Epithelial cell of alveolus of lung (primary cell): Measurements from ENCODE around the gene SCAMP5. TPM values are rescaled to one million over a fixed set of nuclear protein-coding genes. Genes with fewer than 3 reads are reported as not detected.

Experiments used
- total RNA-seq: library from RNA; depleted of rRNA; stranded (reverse); fragments of >200 nt; gene quantifications from 2 replicates; pipeline ENCODE4 v1.2.1, GENCODE V29; 2015

The SCAMP5 gene, protein sequence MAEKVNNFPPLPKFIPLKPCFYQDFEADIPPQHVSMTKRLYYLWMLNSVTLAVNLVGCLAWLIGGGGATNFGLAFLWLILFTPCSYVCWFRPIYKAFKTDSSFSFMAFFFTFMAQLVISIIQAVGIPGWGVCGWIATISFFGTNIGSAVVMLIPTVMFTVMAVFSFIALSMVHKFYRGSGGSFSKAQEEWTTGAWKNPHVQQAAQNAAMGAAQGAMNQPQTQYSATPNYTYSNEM
- total RNA-seq = 1.4 and 5.0 TPM in 2 replicates

DNA sequence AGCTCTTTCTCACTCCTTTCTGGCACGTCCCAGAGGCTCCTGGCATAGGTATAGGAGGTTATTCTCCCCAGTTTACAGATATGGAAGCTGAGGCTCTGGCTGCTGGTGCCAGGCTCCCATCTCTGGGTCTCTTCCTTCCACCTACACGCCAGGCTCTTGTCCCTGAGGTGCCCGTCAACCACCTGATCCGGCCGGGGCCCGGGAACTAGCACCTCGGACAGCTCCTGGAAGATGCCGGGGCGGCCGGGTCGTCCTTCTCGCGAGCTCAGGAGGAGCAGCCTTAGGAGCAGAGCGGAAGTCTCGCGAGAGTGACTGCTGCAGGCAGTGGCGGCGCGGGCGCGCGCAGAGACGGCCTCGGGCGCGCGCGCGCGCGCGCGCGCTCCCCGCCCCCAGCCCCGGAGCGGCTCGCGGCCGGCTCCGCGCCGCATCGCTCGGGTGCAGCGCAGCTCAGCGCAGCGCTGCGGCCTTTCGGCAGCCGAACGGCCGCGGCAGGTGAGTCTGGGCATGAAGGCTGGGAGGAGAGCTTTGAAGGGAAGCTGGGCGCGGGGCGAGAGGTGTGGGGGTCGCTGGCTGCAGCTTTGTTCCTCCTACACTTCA is at the start of gene SCAMP5:
TSS of gene SCAMP5 (plus strand) at position 382 of the 597 bp plus-strand sequence. CDS start 16,277 bp downstream, outside the sequence.

DNA sequence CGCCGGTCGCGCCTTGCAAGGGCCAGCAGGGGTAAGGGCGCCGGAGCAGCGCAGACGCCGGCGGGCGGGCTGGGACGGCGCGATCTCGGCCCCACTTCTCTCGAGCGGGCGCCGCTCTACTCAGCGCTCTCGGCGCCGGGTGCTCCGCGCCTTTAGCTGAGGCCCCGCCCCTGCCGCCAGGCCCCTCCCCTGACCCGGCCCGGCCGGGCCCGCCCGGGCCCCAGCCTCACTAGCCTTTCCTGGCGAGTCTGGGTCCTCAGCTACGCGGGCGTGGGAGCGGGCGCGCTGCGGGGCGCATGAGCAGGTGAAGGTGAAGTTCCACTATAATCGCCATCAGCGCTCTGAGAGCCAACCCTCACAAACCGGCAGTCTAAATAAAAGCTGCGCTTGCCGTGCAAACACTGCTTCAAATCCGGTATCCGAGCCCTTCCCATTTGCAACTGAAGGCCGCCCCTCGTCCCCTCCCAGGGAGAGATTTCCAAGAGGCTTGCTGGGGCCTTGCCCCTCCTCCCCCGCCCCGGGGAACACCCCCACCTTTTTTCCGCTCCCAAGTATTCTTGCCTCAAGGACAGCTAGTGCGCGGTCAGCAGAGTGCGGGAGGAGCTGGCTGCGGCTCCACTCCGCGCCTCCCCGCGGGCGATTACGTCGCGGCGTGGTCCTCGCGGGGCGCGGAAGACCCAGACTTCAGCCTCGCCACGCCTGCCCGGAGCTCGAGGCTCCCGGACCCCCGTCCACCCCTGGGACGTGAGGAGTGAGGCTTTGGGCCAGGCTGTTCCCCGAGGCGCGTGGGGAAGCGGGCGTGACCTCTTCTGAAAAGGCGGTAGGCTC is 38.5 kb upstream of the SCAMP5 start, which contains the start of gene RPP25:
TSS of gene RPP25 (minus strand) at position 125 of the 828 bp plus-strand sequence. CDS start 189 bp downstream, outside the sequence.

GRCh38 chr15:75023181-75023871 is 28.0 kb downstream of the SCAMP5 start, which contains the start of gene PPCDC:
PPCDC (plus strand) TSS chr15:75023590; CDS start chr15:75028319, 4,729 bp downstream.

Other genes starting within 250 kb of the SCAMP5 start
- not detected in 2 replicates for gene CYP1A2, start 246.7 kb upstream of the SCAMP5 start, total RNA-seq
- gene CSK, start 213.5 kb upstream of the SCAMP5 start, total RNA-seq = 25.9 and 28.7 TPM in 2 replicates
- not detected in 2 replicates for gene LMAN1L, start 182.7 kb upstream of the SCAMP5 start, total RNA-seq
- gene CPLX3, start 168.9 kb upstream of the SCAMP5 start, total RNA-seq = 0.48 TPM in 1 of 2 replicates, not detected in the other
- 17.6 and 21.5 TPM in 2 replicates for gene ULK3, start 152.4 kb upstream of the SCAMP5 start, total RNA-seq
- 61.6 and 63.5 TPM in 2 replicates for gene SCAMP2, start 122.2 kb upstream of the SCAMP5 start, total RNA-seq
- 101 and 121 TPM in 2 replicates for gene MPI, start 105.5 kb upstream of the SCAMP5 start, total RNA-seq
- 23.4 and 45.2 TPM in 2 replicates for gene FAM219B, start 88.7 kb upstream of the SCAMP5 start, total RNA-seq
- 135 and 146 TPM in 2 replicates for gene COX5A, start 57.5 kb upstream of the SCAMP5 start, total RNA-seq
- 18.0 and 18.5 TPM in 2 replicates for gene RPP25, start 38.8 kb upstream of the SCAMP5 start, total RNA-seq
- gene PPCDC, start 28.0 kb downstream of the SCAMP5 start, total RNA-seq = 10.1 and 16.8 TPM in 2 replicates
- 8.7 and 13.2 TPM in 2 replicates for gene C15orf39, start 206.3 kb downstream of the SCAMP5 start, total RNA-seq